OCI-LY1 (cell line): Measurements from ENCODE around the gene PEX11B.

Experiments used
- H2AFZ ChIP-seq: fragments of 200-600 bp; sonication (generic), shearing (Covaris generic); 2 replicates; pipeline ENCODE4 v1.6.0; 2014; ENCODE audit warnings: antibody characterized with exemption, mild to moderate bottlenecking, low read length
- H3F3A ChIP-seq: fragments of 200-600 bp; sonication (generic), shearing (Covaris generic); 2 replicates; pipeline ENCODE4 v1.6.0; 2014; ENCODE audit warnings: mild to moderate bottlenecking, antibody characterized with exemption, low read length, moderate library complexity; ENCODE audit not compliant: insufficient read depth
- H3K27ac ChIP-seq: fragments of 200-600 bp; sonication (generic); 2 replicates; pipeline ENCODE4 v1.5.1; 2014; ENCODE audit warnings: low read length, mixed run types, mild to moderate bottlenecking, low read depth; ENCODE audit not compliant: poor library complexity, severe bottlenecking
- H3K27me3 ChIP-seq: fragments of 200-600 bp; sonication (generic); 2 replicates; pipeline ENCODE4 v1.6.0; 2014; ENCODE audit warnings: antibody characterized with exemption, mild to moderate bottlenecking, low read length, moderate library complexity; ENCODE audit not compliant: insufficient read depth
- H3K36me3 ChIP-seq: fragments of 200-600 bp; sonication (generic); 2 replicates; pipeline ENCODE4 v1.6.1; 2014; ENCODE audit warnings: mild to moderate bottlenecking, antibody characterized with exemption, low read length, moderate library complexity, mixed read lengths; ENCODE audit not compliant: insufficient read depth
- H3K4me1 ChIP-seq: fragments of 200-600 bp; sonication (generic); 2 replicates; pipeline ENCODE4 v1.5.1; 2014; ENCODE audit warnings: mild to moderate bottlenecking, low read length, moderate library complexity; ENCODE audit not compliant: insufficient read depth, severe bottlenecking
- H3K4me2 ChIP-seq: fragments of 200-600 bp; sonication (generic), shearing (Covaris generic); 2 replicates; pipeline ENCODE4 v1.6.1; 2014; ENCODE audit warnings: low read length
- H3K4me3 ChIP-seq: fragments of 200-600 bp; sonication (generic); 2 replicates; pipeline ENCODE4 v1.5.1; 2014; ENCODE audit warnings: low read length, low read depth, mild to moderate bottlenecking, mixed read lengths; ENCODE audit not compliant: poor library complexity, severe bottlenecking
- H3K79me2 ChIP-seq: fragments of 200-600 bp; shearing (Covaris generic); 2 replicates; pipeline ENCODE4 v1.6.1; 2016; ENCODE audit warnings: mixed run types, low read length, mixed read lengths; ENCODE audit not compliant: insufficient read depth
- H3K9ac ChIP-seq: fragments of 200-600 bp; sonication (generic), shearing (Covaris generic); 2 replicates; pipeline ENCODE4 v1.6.1; 2014; ENCODE audit warnings: mild to moderate bottlenecking, low read length, mixed read lengths
- H3K9me2 ChIP-seq: fragments of 200-600 bp; sonication (generic), shearing (Covaris generic); 2 replicates; pipeline ENCODE4 v1.6.1; 2014; ENCODE audit warnings: low read depth, mild to moderate bottlenecking, low read length, mixed read lengths
- H3K9me3 ChIP-seq: fragments of 200-600 bp; shearing (Covaris generic); 2 replicates; pipeline ENCODE4 v1.6.1; 2014; ENCODE audit warnings: low read length, mixed read lengths
- H4K20me1 ChIP-seq: fragments of 200-600 bp; sonication (generic), shearing (Covaris generic); 2 replicates; pipeline ENCODE4 v1.6.0; 2016; ENCODE audit warnings: mild to moderate bottlenecking, low read length; ENCODE audit not compliant: insufficient read depth
- EZH2 ChIP-seq: fragments of 200-600 bp; sonication (generic), shearing (Covaris generic); IDR thresholded peaks from 2 replicates; pipeline ENCODE4 v1.8.0; 2017; ENCODE audit warnings: borderline replicate concordance, mixed run types, mild to moderate bottlenecking, antibody characterized with exemption, low read length, moderate library complexity, mixed read lengths
- TF ChIP-seq, protein P1 (sequence below): fragments of 200-600 bp; sonication (generic), shearing (Covaris generic); IDR thresholded peaks from 2 replicates; pipeline ENCODE4 v1.5.1; 2017; ENCODE audit warnings: mild to moderate bottlenecking, antibody characterized with exemption, low read length, moderate library complexity, mixed read lengths

PEX11B gene

GRCh38 chr1:145960468-145961108 is 42.1 kb upstream of the PEX11B start:
- no peaks in the 10 kb centered on the region for H3K27me3 ChIP-seq
- H2AFZ ChIP-seq: no peak overlapping the region
- no peaks in the 10 kb centered on the region for H3K36me3 ChIP-seq
- peak overlapping the region; percentile 74 for H3K9ac ChIP-seq
- TF ChIP-seq, protein P1, sequence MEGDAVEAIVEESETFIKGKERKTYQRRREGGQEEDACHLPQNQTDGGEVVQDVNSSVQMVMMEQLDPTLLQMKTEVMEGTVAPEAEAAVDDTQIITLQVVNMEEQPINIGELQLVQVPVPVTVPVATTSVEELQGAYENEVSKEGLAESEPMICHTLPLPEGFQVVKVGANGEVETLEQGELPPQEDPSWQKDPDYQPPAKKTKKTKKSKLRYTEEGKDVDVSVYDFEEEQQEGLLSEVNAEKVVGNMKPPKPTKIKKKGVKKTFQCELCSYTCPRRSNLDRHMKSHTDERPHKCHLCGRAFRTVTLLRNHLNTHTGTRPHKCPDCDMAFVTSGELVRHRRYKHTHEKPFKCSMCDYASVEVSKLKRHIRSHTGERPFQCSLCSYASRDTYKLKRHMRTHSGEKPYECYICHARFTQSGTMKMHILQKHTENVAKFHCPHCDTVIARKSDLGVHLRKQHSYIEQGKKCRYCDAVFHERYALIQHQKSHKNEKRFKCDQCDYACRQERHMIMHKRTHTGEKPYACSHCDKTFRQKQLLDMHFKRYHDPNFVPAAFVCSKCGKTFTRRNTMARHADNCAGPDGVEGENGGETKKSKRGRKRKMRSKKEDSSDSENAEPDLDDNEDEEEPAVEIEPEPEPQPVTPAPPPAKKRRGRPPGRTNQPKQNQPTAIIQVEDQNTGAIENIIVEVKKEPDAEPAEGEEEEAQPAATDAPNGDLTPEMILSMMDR: no peak
- no peak for TF ChIP-seq EZH2
- H4K20me1 ChIP-seq: no peaks in the 10 kb centered on the region
- peak overlapping the region; percentile 71 for H3K4me3 ChIP-seq
- H3K4me2 ChIP-seq: peak overlapping the region; percentile 75
- no peaks in the 10 kb centered on the region for H3K9me2 ChIP-seq
- no peaks in the 10 kb centered on the region for H3K9me3 ChIP-seq
- H3K79me2 ChIP-seq: no peaks in the 10 kb centered on the region
- H3K4me1 ChIP-seq: peaks cover 78% of the 10 kb centered on the region
- H3K27ac ChIP-seq: peak overlapping the region; percentile 67
- H3F3A ChIP-seq: 0 out of 2 replicates have a peak, but pooled peaks cover 6% of the 10 kb centered on the region

- H3K4me3 ChIP-seq: peak overlapping the region; percentile 71
- H3K4me2 ChIP-seq: peak overlapping the region; percentile 75
- no peaks in the 10 kb centered on the region for H3K27me3 ChIP-seq
- no peaks in the 10 kb centered on the region for H3K9me2 ChIP-seq
- no peak overlapping the region for H2AFZ ChIP-seq
- 0 out of 2 replicates have a peak, but pooled peaks cover 6% of the 10 kb centered on the region for H3F3A ChIP-seq
- no peaks in the 10 kb centered on the region for H3K36me3 ChIP-seq
- peaks cover 78% of the 10 kb centered on the region for H3K4me1 ChIP-seq
- H4K20me1 ChIP-seq: no peaks in the 10 kb centered on the region
- no peak for TF ChIP-seq EZH2
- TF ChIP-seq, protein P1: no peak
- H3K9me3 ChIP-seq: no peaks in the 10 kb centered on the region
- H3K27ac ChIP-seq: peak overlapping the region; percentile 67
- H3K79me2 ChIP-seq: no peaks in the 10 kb centered on the region
- no peak overlapping the region for H3K9ac ChIP-seq
These were observed 41.5 kb upstream of the PEX11B start for GRCh38 chr1:145959957-145960467.

DNA sequence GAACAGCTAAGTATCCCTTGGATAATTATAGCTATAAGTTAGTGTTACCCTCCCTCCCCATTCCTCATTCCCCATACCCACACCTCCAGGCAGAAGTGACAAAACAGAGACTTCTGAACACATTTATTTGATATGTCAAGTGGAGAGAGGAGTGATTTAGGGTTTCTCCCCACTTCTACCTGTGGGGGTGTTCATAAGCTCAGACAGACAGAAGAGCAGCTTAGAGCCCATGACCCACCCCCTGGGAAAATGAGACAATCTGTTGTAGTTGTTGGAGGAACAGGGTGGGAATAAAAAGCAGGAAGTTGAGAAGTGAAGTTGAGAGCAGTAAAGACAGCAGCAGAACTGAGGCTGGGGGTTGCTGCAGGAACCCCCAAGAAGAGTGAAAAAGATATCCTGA is 40.8 kb upstream of the PEX11B start:
- Histone ChIP-seq H3K9ac (no peak overlapping the region), H3K36me3 (peaks cover 6% of the 10 kb centered on the region; the same call in 1 of the 2 replicates), H3K4me2 (peak overlapping the region; percentile 75; the same call in 1 of the 2 replicates), H4K20me1 (no peaks in the 10 kb centered on the region), H3K79me2 (no peaks in the 10 kb centered on the region; the same call in 1 of the 2 replicates), H3K27ac (peak overlapping the region; percentile 67), H3K4me1 (peaks cover 84% of the 10 kb centered on the region), H2AFZ (no peak overlapping the region), H3K4me3 (no peak overlapping the region), H3K27me3 (no peaks in the 10 kb centered on the region), H3F3A (0 out of 2 replicates have a peak, but pooled peaks cover 6% of the 10 kb centered on the region), H3K9me2 (no peaks in the 10 kb centered on the region), H3K9me3 (no peaks in the 10 kb centered on the region)
- TF ChIP-seq, protein P1: no peak
- no peak for TF ChIP-seq EZH2
